ENCODE measurements around the gene TRIL. TPM values are rescaled to one million over a fixed set of nuclear protein-coding genes. Genes with fewer than 3 reads are reported as not detected.

The TRIL gene
- total RNA-seq, 1 experiment from 2014 or later, result not detected

DNA sequence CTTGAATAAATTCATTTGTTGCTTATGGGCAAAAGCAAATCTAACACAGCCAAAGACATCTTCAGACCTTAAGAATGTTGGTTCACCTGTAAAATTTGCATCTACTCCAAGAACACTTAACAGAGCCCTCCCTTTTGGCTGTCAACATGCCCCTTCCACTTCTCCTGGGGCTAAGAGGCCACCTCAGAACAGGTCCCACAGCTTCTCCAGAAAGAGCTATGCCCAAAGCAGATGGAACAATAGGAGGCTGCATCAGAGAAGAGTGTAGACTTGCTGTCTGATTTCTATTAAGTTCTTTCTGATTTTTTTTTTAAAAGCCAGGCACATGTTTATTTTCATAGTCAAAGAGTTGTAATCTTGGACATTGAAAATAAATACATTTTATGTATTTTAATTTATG is 26.1 kb upstream of the TRIL start:
- H4K20me1 ChIP-seq (ENCODE audit: insufficient read depth), result no peaks in the 10 kb centered on the region
- peaks cover 28% of the 10 kb centered on the region for H3K4me1 ChIP-seq (replicated peaks; ENCODE audit: insufficient read depth)
- ChIA-PET CTCF (no interaction called here), POLR2A (ENCODE audit: unreplicated experiment) (no interaction called here)
- no peaks in the 10 kb centered on the region for H3K27me3 ChIP-seq (ENCODE audit: insufficient read depth, low read depth)
- DNase-seq, result no peak
- no peak overlapping the region for H3K4me3 ChIP-seq
- no TSS peak for BruUV-seq (replicated peaks)
- TF ChIP-seq, protein P1, sequence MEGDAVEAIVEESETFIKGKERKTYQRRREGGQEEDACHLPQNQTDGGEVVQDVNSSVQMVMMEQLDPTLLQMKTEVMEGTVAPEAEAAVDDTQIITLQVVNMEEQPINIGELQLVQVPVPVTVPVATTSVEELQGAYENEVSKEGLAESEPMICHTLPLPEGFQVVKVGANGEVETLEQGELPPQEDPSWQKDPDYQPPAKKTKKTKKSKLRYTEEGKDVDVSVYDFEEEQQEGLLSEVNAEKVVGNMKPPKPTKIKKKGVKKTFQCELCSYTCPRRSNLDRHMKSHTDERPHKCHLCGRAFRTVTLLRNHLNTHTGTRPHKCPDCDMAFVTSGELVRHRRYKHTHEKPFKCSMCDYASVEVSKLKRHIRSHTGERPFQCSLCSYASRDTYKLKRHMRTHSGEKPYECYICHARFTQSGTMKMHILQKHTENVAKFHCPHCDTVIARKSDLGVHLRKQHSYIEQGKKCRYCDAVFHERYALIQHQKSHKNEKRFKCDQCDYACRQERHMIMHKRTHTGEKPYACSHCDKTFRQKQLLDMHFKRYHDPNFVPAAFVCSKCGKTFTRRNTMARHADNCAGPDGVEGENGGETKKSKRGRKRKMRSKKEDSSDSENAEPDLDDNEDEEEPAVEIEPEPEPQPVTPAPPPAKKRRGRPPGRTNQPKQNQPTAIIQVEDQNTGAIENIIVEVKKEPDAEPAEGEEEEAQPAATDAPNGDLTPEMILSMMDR (conservative IDR thresholded peaks at IDR 0.05), result no peak
- TF ChIP-seq EZH2 (IDR thresholded peaks at IDR 0.05; ENCODE audit: low read depth), result no peak
- H3K4me2 ChIP-seq, result 0 out of 2 replicates have a peak overlapping the region, but pooled peaks have one; percentile 28
- H3F3A ChIP-seq (ENCODE audit: insufficient read depth, low read depth), result no peaks in the 10 kb centered on the region
- H2AFZ ChIP-seq, result no peak overlapping the region
- no peaks in the 10 kb centered on the region for H3K9me2 ChIP-seq (ENCODE audit: insufficient read depth)
- peaks cover 4% of the 10 kb centered on the region; the same call in 1 of the 2 replicates for H3K9me3 ChIP-seq (ENCODE audit: insufficient read depth, low read depth)
- H3K36me3 ChIP-seq (ENCODE audit: low read depth), result no peaks in the 10 kb centered on the region
- no peaks in the 10 kb centered on the region for H3K79me2 ChIP-seq (ENCODE audit: low read depth)
- no peak overlapping the region for H3K27ac ChIP-seq
- intact Hi-C loops (cut with micrococcal nuclease; ENCODE audit: unreplicated experiment), result no loop called here

- Histone ChIP-seq H4K20me1 (ENCODE audit: insufficient read depth) (no peaks in the 10 kb centered on the region), H3K9me2 (ENCODE audit: insufficient read depth) (no peaks in the 10 kb centered on the region), H3K27ac (no peak overlapping the region), H3K27me3 (ENCODE audit: insufficient read depth, low read depth) (no peaks in the 10 kb centered on the region), H3K4me2 (no peak overlapping the region), H3K9me3 (ENCODE audit: insufficient read depth, low read depth) (peaks cover 4% of the 10 kb centered on the region; the same call in 1 of the 2 replicates), H3K79me2 (ENCODE audit: low read depth) (no peaks in the 10 kb centered on the region), H3K4me3 (no peak overlapping the region), H2AFZ (no peak overlapping the region), H3F3A (ENCODE audit: insufficient read depth, low read depth) (no peaks in the 10 kb centered on the region), H3K36me3 (ENCODE audit: low read depth) (no peaks in the 10 kb centered on the region), H3K4me1 (replicated peaks; ENCODE audit: insufficient read depth) (peaks cover 28% of the 10 kb centered on the region)
- intact Hi-C loops (cut with micrococcal nuclease; ENCODE audit: unreplicated experiment), result no loop called here
- BruUV-seq (replicated peaks), result no TSS peak
- TF ChIP-seq, protein P1 (conservative IDR thresholded peaks at IDR 0.05), result no peak
- no peak for TF ChIP-seq EZH2 (IDR thresholded peaks at IDR 0.05; ENCODE audit: low read depth)
- POLR2A ChIA-PET (ENCODE audit: unreplicated experiment), result no interaction called here
- DNase-seq, result no peak
- CTCF ChIA-PET, result no interaction called here
These were observed 25.5 kb upstream of the TRIL start for GRCh38 chr7:28983396-28984190.

DNA sequence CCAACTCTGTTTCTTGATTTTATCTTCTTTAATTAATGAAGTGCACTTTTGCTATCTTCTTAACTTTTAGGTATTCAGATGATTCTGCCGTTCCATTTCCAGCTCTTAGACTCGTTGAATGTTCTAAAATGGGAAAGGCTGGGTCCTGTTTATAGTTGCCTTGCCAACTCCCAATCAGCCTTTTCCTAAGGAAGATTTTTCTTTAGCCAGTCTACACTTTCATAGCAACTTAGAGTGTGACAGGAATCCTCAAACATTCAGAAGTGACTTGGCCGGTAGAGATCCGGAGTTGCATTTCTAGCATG is 23.0 kb upstream of the TRIL start:
- no peak for DNase-seq
- Histone ChIP-seq H3K27ac (no peak overlapping the region), H3K36me3 (ENCODE audit: low read depth) (no peaks in the 10 kb centered on the region), H3F3A (ENCODE audit: insufficient read depth, low read depth) (no peaks in the 10 kb centered on the region), H2AFZ (no peak overlapping the region), H3K9me3 (ENCODE audit: insufficient read depth, low read depth) (peaks cover 4% of the 10 kb centered on the region; the same call in 1 of the 2 replicates), H3K9me2 (ENCODE audit: insufficient read depth) (no peaks in the 10 kb centered on the region), H4K20me1 (ENCODE audit: insufficient read depth) (no peaks in the 10 kb centered on the region), H3K79me2 (ENCODE audit: low read depth) (no peaks in the 10 kb centered on the region), H3K4me2 (no peak overlapping the region; the same call in 1 of the 2 replicates), H3K4me1 (replicated peaks; ENCODE audit: insufficient read depth) (peaks cover 25% of the 10 kb centered on the region), H3K4me3 (no peak overlapping the region), H3K27me3 (ENCODE audit: insufficient read depth, low read depth) (no peaks in the 10 kb centered on the region)
- no peak for TF ChIP-seq EZH2 (IDR thresholded peaks at IDR 0.05; ENCODE audit: low read depth)
- TF ChIP-seq, protein P1 (conservative IDR thresholded peaks at IDR 0.05), result no peak
- ChIA-PET POLR2A (ENCODE audit: unreplicated experiment) (no interaction called here), CTCF (interaction anchor here (0.5 kb wide), 1 partner anchor 1376 kb away, joined by 5 read pairs; no protein-coding TSS in a partner anchor)
- BruUV-seq (replicated peaks), result no TSS peak
- intact Hi-C loops (cut with micrococcal nuclease; ENCODE audit: unreplicated experiment), result no loop called here
